ENCODE measurements around the gene ANXA4.

DNA sequence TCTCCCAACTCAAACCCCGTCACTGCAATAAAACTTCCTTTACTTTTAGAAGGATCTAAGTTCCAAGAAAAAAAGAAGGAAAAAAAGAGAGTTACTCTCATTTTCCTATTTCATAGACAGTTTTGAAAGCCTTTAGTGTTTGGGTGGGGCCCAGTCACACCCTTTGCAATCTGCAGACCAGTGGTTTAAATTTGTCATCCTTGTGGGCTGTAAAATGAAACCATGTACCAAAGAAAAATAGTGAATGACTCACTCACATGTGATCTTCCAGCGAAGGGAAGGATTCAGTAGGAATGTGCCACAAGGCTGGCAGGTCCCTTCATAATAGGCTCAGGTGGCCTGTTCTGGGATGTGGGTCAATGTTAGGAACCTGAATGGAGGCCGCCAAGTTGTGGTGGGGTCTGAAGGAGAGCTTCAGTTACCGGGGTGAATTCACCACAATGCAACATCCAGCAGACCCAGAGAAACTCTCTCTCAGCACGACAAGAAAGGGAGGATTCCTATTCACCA, 28.3 kb downstream of the ANXA4 start:
- TF ChIP-seq EZH2 (IDR thresholded peaks at IDR 0.05) (no peak), POLR2AphosphoS5 (IDR thresholded peaks at IDR 0.05; ENCODE audit: borderline replicate concordance, low read depth, low read length) (no peak)

Data from SK-N-MC (cell line).